HFF-Myc (cell line): ENCODE measurements around the gene STARD3.

ENCODE experiments used
- DNase-seq: peaks from one replicate; pipeline ENCODE4 v3.0.0-alpha.2; 2011; ENCODE audit warnings: low read depth; ENCODE audit errors: extremely low read depth
- H3K4me3 ChIP-seq: replicated peaks from 2 replicates; pipeline ENCODE4 v1.5.1; 2011; ENCODE audit warnings: low read depth, mild to moderate bottlenecking, control low read depth, low read length
- TF ChIP-seq, protein P1 (sequence below): IDR thresholded peaks from 2 replicates; pipeline ENCODE4 v1.5.1; 2012; ENCODE audit warnings: mild to moderate bottlenecking, low read depth, low read length, control low read depth; ENCODE audit errors: missing control alignments

STARD3 gene

DNA sequence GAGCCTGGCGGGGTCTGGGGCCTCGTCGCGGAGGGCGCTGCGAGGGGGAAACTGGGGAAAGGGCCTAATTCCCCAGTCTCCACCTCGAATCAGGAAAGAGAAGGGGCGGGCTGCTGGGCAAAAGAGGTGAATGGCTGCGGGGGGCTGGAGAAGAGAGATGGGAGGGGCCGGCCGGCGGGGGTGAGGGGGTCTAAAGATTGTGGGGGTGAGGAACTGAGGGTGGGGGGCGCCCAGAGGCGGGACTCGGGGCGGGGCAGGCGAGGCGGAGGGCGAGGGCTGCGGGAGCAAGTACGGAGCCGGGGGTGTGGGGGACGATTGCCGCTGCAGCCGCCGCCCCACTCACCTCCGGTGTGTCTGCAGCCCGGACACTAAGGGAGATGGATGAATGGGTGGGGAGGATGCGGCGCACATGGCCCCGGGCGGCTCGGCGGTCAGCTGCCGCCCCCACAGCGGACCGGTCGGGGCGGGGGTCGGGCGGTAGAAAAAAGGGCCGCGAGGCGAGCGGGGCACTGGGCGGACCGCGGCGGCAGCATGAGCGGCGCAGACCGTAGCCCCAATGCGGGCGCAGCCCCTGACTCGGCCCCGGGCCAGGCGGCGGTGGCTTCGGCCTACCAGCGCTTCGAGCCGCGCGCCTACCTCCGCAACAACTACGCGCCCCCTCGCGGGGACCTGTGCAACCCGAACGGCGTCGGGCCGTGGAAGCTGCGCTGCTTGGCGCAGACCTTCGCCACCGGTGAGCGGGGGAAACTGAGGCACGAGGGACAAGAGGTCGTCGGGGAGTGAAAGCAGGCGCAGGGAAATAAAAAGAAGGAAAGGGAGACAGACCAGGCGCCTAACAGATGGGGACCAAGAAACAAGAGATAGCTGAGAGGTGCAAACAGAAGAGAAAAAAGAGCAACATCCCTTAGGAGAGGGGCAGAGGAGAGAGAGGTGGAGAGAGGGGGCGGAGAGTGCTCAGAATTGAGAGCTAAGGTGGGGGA, 31.3 kb downstream of the STARD3 start, which contains the start of gene PNMT:
Gene PNMT (plus strand): TSS at position 509 of the 980 bp plus-strand sequence. CDS start 23 bp downstream, at position 532.
- TF ChIP-seq, protein P1, sequence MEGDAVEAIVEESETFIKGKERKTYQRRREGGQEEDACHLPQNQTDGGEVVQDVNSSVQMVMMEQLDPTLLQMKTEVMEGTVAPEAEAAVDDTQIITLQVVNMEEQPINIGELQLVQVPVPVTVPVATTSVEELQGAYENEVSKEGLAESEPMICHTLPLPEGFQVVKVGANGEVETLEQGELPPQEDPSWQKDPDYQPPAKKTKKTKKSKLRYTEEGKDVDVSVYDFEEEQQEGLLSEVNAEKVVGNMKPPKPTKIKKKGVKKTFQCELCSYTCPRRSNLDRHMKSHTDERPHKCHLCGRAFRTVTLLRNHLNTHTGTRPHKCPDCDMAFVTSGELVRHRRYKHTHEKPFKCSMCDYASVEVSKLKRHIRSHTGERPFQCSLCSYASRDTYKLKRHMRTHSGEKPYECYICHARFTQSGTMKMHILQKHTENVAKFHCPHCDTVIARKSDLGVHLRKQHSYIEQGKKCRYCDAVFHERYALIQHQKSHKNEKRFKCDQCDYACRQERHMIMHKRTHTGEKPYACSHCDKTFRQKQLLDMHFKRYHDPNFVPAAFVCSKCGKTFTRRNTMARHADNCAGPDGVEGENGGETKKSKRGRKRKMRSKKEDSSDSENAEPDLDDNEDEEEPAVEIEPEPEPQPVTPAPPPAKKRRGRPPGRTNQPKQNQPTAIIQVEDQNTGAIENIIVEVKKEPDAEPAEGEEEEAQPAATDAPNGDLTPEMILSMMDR, result peak; percentile 71
- no peak for DNase-seq
- peak within 1 kb of the TSS; percentile 24; the same call in 1 of the 2 replicates for H3K4me3 ChIP-seq

DNA sequence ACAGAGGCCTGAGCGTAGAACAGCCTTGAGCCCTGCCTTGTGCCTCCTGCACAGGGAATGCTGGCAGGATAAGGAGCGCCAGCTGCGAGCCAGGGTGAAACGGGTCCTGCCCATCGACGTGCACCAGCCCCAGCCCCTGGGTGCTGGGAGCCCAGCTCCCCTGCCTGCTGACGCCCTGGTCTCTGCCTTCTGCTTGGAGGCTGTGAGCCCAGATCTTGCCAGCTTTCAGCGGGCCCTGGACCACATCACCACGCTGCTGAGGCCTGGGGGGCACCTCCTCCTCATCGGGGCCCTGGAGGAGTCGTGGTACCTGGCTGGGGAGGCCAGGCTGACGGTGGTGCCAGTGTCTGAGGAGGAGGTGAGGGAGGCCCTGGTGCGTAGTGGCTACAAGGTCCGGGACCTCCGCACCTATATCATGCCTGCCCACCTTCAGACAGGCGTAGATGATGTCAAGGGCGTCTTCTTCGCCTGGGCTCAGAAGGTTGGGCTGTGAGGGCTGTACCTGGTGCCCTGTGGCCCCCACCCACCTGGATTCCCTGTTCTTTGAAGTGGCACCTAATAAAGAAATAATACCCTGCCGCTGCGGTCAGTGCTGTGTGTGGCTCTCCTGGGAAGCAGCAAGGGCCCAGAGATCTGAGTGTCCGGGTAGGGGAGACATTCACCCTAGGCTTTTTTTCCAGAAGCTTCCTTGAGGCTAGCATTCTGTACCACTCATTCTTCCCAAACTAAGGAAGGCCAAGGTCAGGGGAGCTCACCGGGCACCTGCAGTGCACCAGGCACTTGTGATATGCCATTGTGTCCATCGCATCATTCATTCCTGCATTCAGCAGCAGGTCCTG, 33.2 kb downstream of the STARD3 start:
- TF ChIP-seq, protein P1, result no peak
- H3K4me3 ChIP-seq, result no peak overlapping the region
- no peak for DNase-seq

DNA sequence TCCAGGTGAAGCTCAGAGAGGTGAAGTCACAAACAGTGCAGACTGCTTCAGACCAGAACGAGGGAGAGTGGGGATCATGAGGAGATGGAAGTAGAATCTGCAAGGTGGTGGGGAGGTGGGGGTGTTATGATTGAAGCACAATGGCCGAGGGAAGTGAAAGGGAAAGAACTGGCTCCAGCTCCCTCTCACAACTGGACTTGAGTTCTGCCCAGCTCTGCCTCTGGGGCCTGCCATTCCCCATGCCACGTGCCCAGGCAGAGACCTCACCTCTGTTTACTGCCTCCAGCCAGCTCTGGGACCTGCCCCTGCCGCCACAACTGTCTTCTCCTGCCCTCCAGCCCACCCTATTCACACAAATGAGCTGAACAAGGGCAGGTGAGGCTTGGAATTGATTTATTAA, 33.8 kb downstream of the STARD3 start:
- no peak overlapping the region for H3K4me3 ChIP-seq
- DNase-seq, result no peak
- TF ChIP-seq, protein P1, result no peak

DNA sequence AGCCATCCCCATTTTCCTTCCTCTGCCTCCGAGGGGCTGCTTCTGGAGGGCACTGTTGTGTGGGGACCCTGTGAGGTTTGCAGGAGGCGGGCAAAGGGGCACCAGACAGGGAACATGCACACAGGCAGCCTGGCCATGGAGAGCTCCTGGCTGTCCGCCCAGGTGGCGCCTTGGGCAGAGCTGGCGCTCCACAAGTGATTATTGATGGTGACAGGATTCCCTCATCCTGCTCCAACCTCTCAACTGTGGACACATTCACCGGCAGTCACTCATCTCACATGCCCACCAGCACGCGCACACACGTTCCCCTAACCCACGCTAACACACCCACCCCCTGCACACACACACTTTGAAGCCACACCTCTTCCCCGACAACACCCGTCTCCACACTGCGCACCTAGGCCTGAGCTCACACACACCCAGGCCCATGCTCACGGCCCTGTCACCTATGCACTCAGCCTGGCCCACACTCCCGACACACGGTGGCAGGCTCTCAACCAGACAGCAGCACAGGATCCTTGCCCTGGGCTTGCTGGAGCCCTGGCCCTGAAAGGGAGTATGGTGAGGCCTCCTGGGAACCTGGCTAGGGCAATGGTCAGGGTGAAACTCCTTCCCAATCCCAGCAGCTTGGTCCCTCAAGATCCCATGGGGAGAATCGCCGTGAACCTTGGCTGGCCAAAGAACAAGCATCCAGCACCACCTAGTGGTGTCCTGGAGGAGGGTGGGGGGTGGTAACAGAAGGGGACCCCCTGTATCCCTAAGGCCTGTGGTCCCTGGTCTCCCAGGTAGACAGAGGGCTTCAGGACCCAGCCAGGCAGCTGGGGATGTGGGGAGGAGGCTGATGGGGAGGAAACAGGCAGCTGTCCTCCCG, 34.9 kb downstream of the STARD3 start:
- TF ChIP-seq, protein P1, result peak; percentile 70
- H3K4me3 ChIP-seq, result no peak overlapping the region
- DNase-seq, result no peak

DNA sequence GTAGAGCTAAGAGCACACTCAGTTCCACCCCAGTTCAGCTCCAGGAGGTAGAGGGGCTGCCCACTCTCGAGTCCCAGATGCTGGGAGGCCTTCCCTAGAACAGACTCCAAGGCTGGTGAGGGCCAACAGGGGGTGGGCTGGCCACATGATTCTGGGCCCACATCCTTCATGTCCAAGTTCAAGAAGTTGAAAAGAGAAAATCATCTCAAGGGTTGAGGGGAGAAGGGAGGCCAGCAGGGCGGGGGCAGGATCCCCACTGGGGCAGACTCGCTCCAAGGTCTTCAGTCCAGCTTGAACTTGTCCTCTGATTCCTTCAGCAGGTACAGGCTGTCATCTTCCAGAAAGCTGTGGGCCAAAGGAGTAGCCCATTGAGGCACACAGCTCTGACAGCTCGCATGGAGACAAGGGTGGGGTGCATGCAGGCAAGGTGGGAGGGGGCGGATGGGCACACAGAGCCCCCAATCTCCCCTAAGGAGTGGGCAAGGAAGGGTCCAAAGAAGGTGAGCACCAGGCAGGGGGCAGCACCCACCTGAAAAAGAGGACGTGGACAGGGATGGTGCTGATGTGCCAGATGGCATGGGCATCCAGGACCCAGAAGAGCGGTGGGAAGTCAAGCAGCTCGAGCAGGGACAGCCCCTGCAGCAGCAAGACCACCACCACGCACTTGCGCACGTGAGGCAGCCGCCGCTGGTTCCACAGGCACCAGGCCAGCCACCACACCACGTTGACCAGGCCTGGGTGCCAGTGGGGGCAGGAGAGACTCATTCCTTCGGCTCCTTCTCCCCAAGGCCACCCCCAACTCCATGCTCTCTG, 35.8 kb downstream of the STARD3 start:
- no peak for DNase-seq
- TF ChIP-seq, protein P1, result no peak
- H3K4me3 ChIP-seq, result no peak overlapping the region
